HG02885 (cell line): ENCODE results near the gene SLC35F6.
"Not testable (repeated sequence)": the region's sequence is repeated elsewhere in the genome, so short reads cannot be mapped to it uniquely, and the experiment has no call there.

Experiments used
- ATAC-seq: cut with Tn5 transposase; IDR thresholded peaks from one replicate; pipeline ENCODE4 v1.9.1; 2021; ENCODE audit warnings: mild to moderate bottlenecking; ENCODE audit not compliant: unreplicated experiment, poor library complexity

SLC35F6 gene

GRCh38 chr2:26778507-26778906 lies 14.4 kb downstream of the SLC35F6 start:
- ATAC-seq, result no peak

GRCh38 chr2:26780203-26780760 lies 16.2 kb downstream of the SLC35F6 start:
- ATAC-seq, result no peak

- ATAC-seq, result no peak
These were observed 19.0 kb downstream of the SLC35F6 start for GRCh38 chr2:26782876-26783704.

- no peak for ATAC-seq
These were observed 20.6 kb downstream of the SLC35F6 start for GRCh38 chr2:26784570-26785234.

- ATAC-seq, result peak; percentile 98
These were observed 21.5 kb downstream of the SLC35F6 start, which contains the start of gene CENPA for GRCh38 chr2:26785431-26786206. TSS of gene CENPA (plus strand) at chr2:26786056. CDS start at chr2:26786197, 141 bp downstream.

- ATAC-seq, result peak; percentile 5
These were observed 22.3 kb downstream of the SLC35F6 start for GRCh38 chr2:26786207-26787028.

GRCh38 chr2:26792720-26793119 lies 28.6 kb downstream of the SLC35F6 start:
- no peak for ATAC-seq

- no peak for ATAC-seq
These were observed 29.4 kb downstream of the SLC35F6 start for GRCh38 chr2:26793518-26793917.

- not testable (repeated sequence) for ATAC-seq
These were observed 31.1 kb downstream of the SLC35F6 start for GRCh38 chr2:26795135-26795534.

GRCh38 chr2:26801328-26801727 lies 37.2 kb downstream of the SLC35F6 start:
- ATAC-seq, result no peak

GRCh38 chr2:26801796-26802195 lies 37.7 kb downstream of the SLC35F6 start:
- ATAC-seq, result no peak

GRCh38 chr2:26805241-26805676 lies 41.2 kb downstream of the SLC35F6 start:
- ATAC-seq, result no peak

- no peak for ATAC-seq
These were observed 43.8 kb downstream of the SLC35F6 start for GRCh38 chr2:26807788-26808460.

- no peak for ATAC-seq
These were observed 45.1 kb downstream of the SLC35F6 start for GRCh38 chr2:26809211-26809610.

GRCh38 chr2:26809876-26810577 lies 45.9 kb downstream of the SLC35F6 start:
- no peak for ATAC-seq

GRCh38 chr2:26811261-26811660 lies 47.2 kb downstream of the SLC35F6 start:
- no peak for ATAC-seq

- ATAC-seq, result no peak
These were observed 48.0 kb downstream of the SLC35F6 start for GRCh38 chr2:26811791-26812694.
